Ecto neural progenitor cell (in vitro differentiated cells): ENCODE measurements around the gene GAL3ST1.
"Not testable (repeated sequence)": the region's sequence is repeated elsewhere in the genome, so short reads cannot be mapped to it uniquely, and the experiment has no call there.

Experiments
- DNase-seq: peaks from one replicate; pipeline ENCODE4 v3.0.0-alpha.2; 2018; ENCODE audit warnings: low spot score

Gene GAL3ST1

GRCh38 chr22:30596199-30596598 lies 21.7 kb upstream of the GAL3ST1 start:
- no peak for DNase-seq

DNA sequence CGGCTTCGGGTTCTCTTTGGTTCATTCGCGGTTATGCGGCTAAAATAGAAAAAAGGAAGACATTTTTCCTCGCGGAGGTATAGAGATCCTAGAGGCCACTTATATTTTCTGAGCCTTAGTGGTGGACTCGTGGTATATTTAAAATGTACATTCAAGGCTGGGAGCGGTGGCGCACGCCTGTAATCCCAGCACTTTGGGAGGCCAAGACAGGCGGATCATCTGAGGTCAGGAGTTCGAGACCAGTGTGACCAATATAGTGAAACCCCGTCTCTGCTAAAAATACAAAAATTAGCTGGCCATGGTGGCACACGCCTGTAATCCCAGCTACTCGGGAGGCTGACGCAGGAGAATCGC lies 17.9 kb upstream of the GAL3ST1 start:
- DNase-seq, result not testable (repeated sequence)

DNA sequence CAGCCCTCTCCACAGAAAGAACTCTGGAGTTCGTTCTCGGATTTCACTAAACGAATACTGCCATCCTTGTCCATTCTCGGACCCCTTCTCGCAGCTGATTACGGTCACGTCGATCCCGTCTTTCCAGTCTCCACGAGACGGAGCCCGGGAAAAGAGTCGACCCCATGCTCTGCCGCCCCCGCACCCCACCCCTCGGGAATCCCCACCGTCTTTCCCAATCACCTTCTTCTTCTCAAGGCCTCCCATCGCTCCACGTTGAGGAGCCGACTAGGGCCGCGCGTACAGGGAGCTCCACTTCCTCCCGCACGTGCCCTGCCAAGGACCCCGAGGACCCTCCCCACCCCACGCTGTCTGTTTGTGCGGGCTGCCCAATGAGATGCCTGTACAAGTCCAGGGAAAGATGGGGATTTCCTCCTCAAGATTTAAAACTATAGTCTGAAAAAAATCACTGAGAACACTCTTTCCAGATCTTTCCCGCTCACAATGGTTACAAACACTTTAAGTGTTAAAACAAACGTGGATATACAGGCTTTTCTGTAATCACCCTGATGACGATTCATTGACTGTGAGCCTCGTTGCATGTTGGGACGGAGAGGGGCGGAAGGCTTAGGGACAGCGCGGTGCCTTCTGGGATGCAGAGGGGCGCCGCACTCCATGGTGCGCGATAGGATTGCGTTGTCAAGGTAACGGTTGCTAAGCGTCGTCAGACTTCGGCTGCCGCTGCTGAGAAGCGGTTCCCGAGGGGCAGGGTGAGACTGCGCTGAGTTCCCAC lies 17.3 kb upstream of the GAL3ST1 start, which contains the start of gene PES1:
Gene PES1, minus strand, starts transcription at position 323 of the 772 bp plus-strand sequence. Its CDS starts 77 bp downstream, at position 246.
- peak; percentile 97 for DNase-seq

DNA sequence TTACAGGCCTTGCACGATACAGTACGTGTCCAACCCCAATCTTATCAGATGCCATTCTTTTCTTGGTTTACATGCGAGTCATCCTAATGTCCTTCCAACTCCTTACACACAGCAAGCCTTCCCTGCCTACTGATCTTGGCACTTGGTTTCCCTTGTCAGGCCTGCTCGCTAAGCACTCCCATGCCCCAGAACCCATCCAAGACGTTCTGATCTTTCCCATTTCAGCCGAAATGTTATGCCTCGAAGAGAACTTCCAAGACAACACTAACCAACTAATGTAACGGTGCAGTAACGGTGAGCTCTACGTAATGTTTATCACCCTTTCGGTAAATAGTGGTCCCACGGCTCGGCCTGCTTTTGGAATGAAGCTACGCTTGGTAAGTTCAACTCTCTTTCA lies 16.7 kb upstream of the GAL3ST1 start:
- DNase-seq, result no peak

GRCh38 chr22:30586414-30586813 lies 11.9 kb upstream of the GAL3ST1 start:
- DNase-seq, result no peak

DNA sequence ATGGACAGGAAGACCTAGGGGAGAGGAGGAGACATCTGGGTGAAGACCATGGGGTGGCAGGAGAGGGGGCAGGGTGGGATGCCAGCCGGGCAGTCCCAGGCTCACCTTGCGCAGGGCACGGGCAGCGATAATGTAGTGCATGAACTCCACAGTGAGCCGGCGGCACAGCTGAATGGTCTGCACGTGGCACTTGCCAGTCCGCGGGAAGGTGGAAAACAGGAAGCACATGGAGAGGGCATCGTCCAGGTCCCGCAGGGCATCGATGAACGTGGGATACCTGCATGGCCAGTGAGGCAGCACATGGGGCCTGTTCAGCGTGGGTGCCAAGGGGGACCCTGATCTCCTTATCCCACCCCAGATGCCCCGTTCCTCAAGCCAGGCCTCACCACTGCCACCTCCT lies 10.0 kb upstream of the GAL3ST1 start:
- DNase-seq, result no peak

- peak; percentile 62 for DNase-seq
Measured at GRCh38 chr22:30582788-30583545, 8.5 kb upstream of the GAL3ST1 start.

GRCh38 chr22:30582051-30582450 lies 7.6 kb upstream of the GAL3ST1 start:
- DNase-seq, result no peak

- DNase-seq, result no peak
Measured at GRCh38 chr22:30580896-30581295, 6.4 kb upstream of the GAL3ST1 start.

DNA sequence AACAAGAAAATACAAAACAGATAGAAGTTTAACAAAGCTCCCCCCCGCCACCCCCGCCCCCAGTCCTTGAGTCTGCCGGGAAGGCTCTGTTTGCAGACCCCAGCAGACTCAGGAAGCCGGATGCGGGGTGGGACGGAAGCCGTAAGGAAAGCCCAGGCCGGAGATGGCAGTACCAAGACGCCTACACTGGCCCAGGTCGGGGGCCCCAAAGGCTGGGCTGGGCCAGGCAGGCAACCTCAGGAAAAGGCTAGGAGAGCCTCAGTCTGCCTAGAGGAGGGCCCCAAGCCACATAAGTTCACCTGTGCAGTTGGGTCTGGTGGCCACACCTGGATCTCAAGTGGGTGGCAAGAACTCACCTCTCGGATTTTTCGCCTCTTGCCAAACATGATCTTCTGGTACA lies 4.0 kb upstream of the GAL3ST1 start:
- no peak for DNase-seq

- no peak for DNase-seq
Measured at GRCh38 chr22:30575859-30576258, 1.4 kb upstream of the GAL3ST1 start.

GRCh38 chr22:30574997-30575671 lies 669 bp upstream of the GAL3ST1 start:
- no peak for DNase-seq

- no peak for DNase-seq
Measured at GRCh38 chr22:30573594-30574094, 821 bp downstream of the GAL3ST1 start.

GRCh38 chr22:30572840-30573593 lies 1.4 kb downstream of the GAL3ST1 start:
- no peak for DNase-seq

DNA sequence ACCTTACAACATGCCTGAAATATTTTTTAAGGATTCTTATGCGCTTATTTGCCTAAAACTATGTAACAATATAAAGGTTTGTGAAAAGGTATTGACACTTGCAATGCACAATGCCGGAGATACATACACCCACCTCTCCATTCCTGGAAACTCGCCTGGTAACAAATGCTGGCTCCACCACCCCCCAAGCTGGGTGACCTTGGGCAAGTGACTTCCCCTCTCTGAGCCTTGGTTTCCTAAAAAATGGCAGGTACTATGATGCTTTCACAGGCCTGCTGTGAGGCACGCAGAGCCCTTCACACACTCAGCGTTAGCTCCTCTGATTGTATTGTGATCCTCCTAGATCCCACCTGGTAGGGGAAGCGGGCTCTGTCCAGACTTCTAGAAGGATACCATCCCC lies 2.3 kb downstream of the GAL3ST1 start:
- no peak for DNase-seq

- no peak for DNase-seq
Measured at GRCh38 chr22:30569674-30570202, 4.7 kb downstream of the GAL3ST1 start.

DNA sequence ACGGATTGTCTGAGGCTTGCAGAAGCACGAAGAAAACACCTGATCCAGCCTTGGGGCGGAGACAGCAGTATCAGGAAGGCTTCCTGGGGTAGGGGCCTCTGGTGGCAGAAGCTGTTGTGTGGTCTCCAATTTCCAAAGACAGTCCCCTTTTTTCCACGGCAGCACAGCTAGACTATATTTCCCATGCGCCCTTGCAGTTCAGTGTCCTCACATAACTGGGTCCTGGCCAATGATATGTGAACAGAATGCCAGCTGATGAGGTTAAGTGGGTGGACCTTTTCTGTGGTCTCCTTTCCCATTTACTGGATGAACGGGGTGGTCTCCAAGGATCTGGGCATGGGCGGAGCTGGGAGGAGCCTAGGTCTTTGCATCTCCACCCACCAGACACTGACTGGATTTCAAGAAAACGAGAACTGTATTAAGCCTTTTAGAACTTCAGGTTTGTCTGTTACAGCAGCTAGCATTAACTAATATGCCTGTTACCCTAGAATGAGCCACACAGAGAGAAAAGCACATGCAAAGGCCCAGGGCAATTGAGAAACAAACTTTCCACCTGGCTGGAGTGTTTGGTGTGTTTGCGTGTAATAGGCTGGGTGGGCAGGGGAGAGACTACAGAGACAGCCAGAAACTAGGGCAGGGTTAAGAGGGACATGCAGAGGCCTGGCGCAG lies 6.2 kb downstream of the GAL3ST1 start:
- DNase-seq, result no peak

DNA sequence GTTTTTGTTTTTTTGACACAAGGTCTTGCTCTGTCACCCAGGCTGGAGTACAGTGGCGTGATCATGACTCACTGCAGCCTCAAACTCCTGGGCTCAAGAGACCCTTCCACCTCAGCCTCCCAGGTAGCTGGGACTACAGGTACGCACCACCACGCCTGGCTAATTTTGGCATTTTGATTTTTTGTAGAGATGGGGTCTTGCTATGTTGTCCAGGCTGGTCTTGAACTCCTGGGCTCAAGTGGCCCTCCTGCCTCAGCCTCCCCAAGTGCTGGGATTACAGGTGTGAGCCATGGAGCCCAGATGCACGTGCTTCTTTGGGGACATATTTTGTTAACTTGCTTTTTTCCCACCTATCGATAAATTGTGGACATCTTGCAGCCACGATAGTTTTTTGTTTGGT lies 7.2 kb downstream of the GAL3ST1 start:
- not testable (repeated sequence) for DNase-seq

DNA sequence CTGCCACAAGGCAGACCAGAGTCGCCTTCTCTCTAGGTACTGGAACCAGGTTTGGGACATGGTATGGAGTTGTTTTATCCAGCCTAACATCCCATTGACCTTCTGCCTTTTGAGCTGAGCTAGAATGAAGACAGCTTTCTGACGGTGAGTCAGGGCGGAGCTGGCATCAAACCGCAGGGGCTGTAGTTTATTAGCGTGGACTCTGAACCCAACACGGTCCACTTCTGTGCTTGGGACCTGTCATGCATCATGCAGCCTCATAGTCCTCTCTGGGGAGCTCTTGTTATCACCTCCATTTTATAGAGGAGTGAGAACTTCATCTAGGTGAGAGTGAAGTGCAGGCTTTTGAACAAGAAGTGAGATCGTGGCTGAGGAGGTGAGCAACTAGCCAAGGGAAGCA lies 8.3 kb downstream of the GAL3ST1 start:
- no peak for DNase-seq

GRCh38 chr22:30565341-30565740 lies 9.1 kb downstream of the GAL3ST1 start:
- no peak for DNase-seq

GRCh38 chr22:30564761-30565119 lies 9.7 kb downstream of the GAL3ST1 start:
- DNase-seq, result no peak
